Measurements from ENCODE around the gene IRAK1.

IRAK1 gene

GRCh38 chrX:154027986-154028385 lies 8.3 kb upstream of the IRAK1 start:
- peaks cover 8% of the 10 kb centered on the region for H3K4me1 ChIP-seq (ENCODE audit: insufficient read depth, low read length)
- no peak overlapping the region for H3K9ac ChIP-seq (ENCODE audit: low read depth, low read length)
- no peak overlapping the region for H3K4me3 ChIP-seq (ENCODE audit: low read length)
- 100% methylated on average over 1 of the region's 1 CpG for WGBS
- H3K27ac ChIP-seq (ENCODE audit: low read depth, low read length) = no peak overlapping the region
- H3K27me3 ChIP-seq (ENCODE audit: insufficient read depth, low read length) = no peaks in the 10 kb centered on the region
- no peaks in the 10 kb centered on the region for H3K9me3 ChIP-seq (ENCODE audit: insufficient read depth, low read depth, low read length)
- peaks cover 36% of the 10 kb centered on the region for H3K36me3 ChIP-seq (ENCODE audit: insufficient read depth, low read length)

- Histone ChIP-seq H3K27ac (ENCODE audit: low read depth, low read length) (no peak overlapping the region), H3K4me3 (ENCODE audit: low read length) (no peak overlapping the region), H3K36me3 (ENCODE audit: insufficient read depth, low read length) (peaks cover 34% of the 10 kb centered on the region), H3K9ac (ENCODE audit: low read depth, low read length) (no peak overlapping the region), H3K27me3 (ENCODE audit: insufficient read depth, low read length) (no peaks in the 10 kb centered on the region), H3K9me3 (ENCODE audit: insufficient read depth, low read depth, low read length) (no peaks in the 10 kb centered on the region), H3K4me1 (ENCODE audit: insufficient read depth, low read length) (0 out of 2 replicates have a peak, but pooled peaks cover 3% of the 10 kb centered on the region)
- WGBS = 91% methylated on average over 6 of the region's 6 CpGs
These were observed 7.3 kb upstream of the IRAK1 start for GRCh38 chrX:154027022-154027402.

GRCh38 chrX:154026136-154027021 lies 6.7 kb upstream of the IRAK1 start:
- peaks cover 3% of the 10 kb centered on the region; the same call in 1 of the 2 replicates for H3K4me1 ChIP-seq (ENCODE audit: insufficient read depth, low read length)
- no peaks in the 10 kb centered on the region for H3K27me3 ChIP-seq (ENCODE audit: insufficient read depth, low read length)
- no peak overlapping the region for H3K9ac ChIP-seq (ENCODE audit: low read depth, low read length)
- peaks cover 28% of the 10 kb centered on the region; the same call in 1 of the 2 replicates for H3K36me3 ChIP-seq (ENCODE audit: insufficient read depth, low read length)
- no peak overlapping the region for H3K27ac ChIP-seq (ENCODE audit: low read depth, low read length)
- 94% methylated on average over 21 of the region's 21 CpGs for WGBS
- H3K4me3 ChIP-seq (ENCODE audit: low read length) = no peak overlapping the region
- no peaks in the 10 kb centered on the region for H3K9me3 ChIP-seq (ENCODE audit: insufficient read depth, low read depth, low read length)

- Histone ChIP-seq H3K36me3 (ENCODE audit: insufficient read depth, low read length) (peaks cover 18% of the 10 kb centered on the region; the same call in 1 of the 2 replicates), H3K27ac (ENCODE audit: low read depth, low read length) (no peak overlapping the region), H3K9me3 (ENCODE audit: insufficient read depth, low read depth, low read length) (no peaks in the 10 kb centered on the region), H3K4me1 (ENCODE audit: insufficient read depth, low read length) (peaks cover 3% of the 10 kb centered on the region; the same call in 1 of the 2 replicates), H3K27me3 (ENCODE audit: insufficient read depth, low read length) (no peaks in the 10 kb centered on the region), H3K9ac (ENCODE audit: low read depth, low read length) (no peak overlapping the region), H3K4me3 (ENCODE audit: low read length) (no peak overlapping the region)
- WGBS = 85% methylated on average over 8 of the region's 8 CpGs
These were observed 5.5 kb upstream of the IRAK1 start for GRCh38 chrX:154025230-154025629.

- H3K27me3 ChIP-seq (ENCODE audit: insufficient read depth, low read length) = no peaks in the 10 kb centered on the region
- WGBS = 94% methylated on average over 15 of the region's 15 CpGs
- H3K4me3 ChIP-seq (ENCODE audit: low read length) = no peak overlapping the region
- H3K9ac ChIP-seq (ENCODE audit: low read depth, low read length) = no peak overlapping the region
- peaks cover 14% of the 10 kb centered on the region; the same call in 1 of the 2 replicates for H3K36me3 ChIP-seq (ENCODE audit: insufficient read depth, low read length)
- no peak overlapping the region for H3K27ac ChIP-seq (ENCODE audit: low read depth, low read length)
- no peaks in the 10 kb centered on the region for H3K9me3 ChIP-seq (ENCODE audit: insufficient read depth, low read depth, low read length)
- H3K4me1 ChIP-seq (ENCODE audit: insufficient read depth, low read length) = peaks cover 3% of the 10 kb centered on the region; the same call in 1 of the 2 replicates
These were observed 4.6 kb upstream of the IRAK1 start for GRCh38 chrX:154024271-154024670.

GRCh38 chrX:154023276-154024000 lies 3.7 kb upstream of the IRAK1 start:
- peaks cover 7% of the 10 kb centered on the region; the same call in 1 of the 2 replicates for H3K36me3 ChIP-seq (ENCODE audit: insufficient read depth, low read length)
- H3K4me3 ChIP-seq (ENCODE audit: low read length) = no peak overlapping the region
- no peak overlapping the region for H3K27ac ChIP-seq (ENCODE audit: low read depth, low read length)
- peaks cover 3% of the 10 kb centered on the region; the same call in 1 of the 2 replicates for H3K4me1 ChIP-seq (ENCODE audit: insufficient read depth, low read length)
- WGBS = 92% methylated on average over 27 of the region's 27 CpGs
- H3K27me3 ChIP-seq (ENCODE audit: insufficient read depth, low read length) = no peaks in the 10 kb centered on the region
- no peaks in the 10 kb centered on the region for H3K9me3 ChIP-seq (ENCODE audit: insufficient read depth, low read depth, low read length)
- no peak overlapping the region for H3K9ac ChIP-seq (ENCODE audit: low read depth, low read length)

GRCh38 chrX:154022108-154022507 lies 2.4 kb upstream of the IRAK1 start:
- H3K9ac ChIP-seq (ENCODE audit: low read depth, low read length) = no peak overlapping the region
- WGBS = 65% methylated on average over 5 of the region's 5 CpGs
- H3K27me3 ChIP-seq (ENCODE audit: insufficient read depth, low read length) = no peaks in the 10 kb centered on the region
- no peak overlapping the region for H3K4me3 ChIP-seq (ENCODE audit: low read length)
- H3K4me1 ChIP-seq (ENCODE audit: insufficient read depth, low read length) = peaks cover 3% of the 10 kb centered on the region; the same call in 1 of the 2 replicates
- no peaks in the 10 kb centered on the region for H3K9me3 ChIP-seq (ENCODE audit: insufficient read depth, low read depth, low read length)
- H3K36me3 ChIP-seq (ENCODE audit: insufficient read depth, low read length) = peaks cover 7% of the 10 kb centered on the region
- H3K27ac ChIP-seq (ENCODE audit: low read depth, low read length) = no peak overlapping the region; the same call in 1 of the 2 replicates

GRCh38 chrX:154021131-154021611 lies 1.5 kb upstream of the IRAK1 start:
- Histone ChIP-seq H3K9me3 (ENCODE audit: insufficient read depth, low read depth, low read length) (no peaks in the 10 kb centered on the region), H3K4me3 (ENCODE audit: low read length) (no peak overlapping the region), H3K27me3 (ENCODE audit: insufficient read depth, low read length) (no peaks in the 10 kb centered on the region), H3K9ac (ENCODE audit: low read depth, low read length) (no peak overlapping the region), H3K4me1 (ENCODE audit: insufficient read depth, low read length) (peaks cover 3% of the 10 kb centered on the region; the same call in 1 of the 2 replicates), H3K27ac (ENCODE audit: low read depth, low read length) (peak overlapping the region; percentile 35; the same call in 1 of the 2 replicates), H3K36me3 (ENCODE audit: insufficient read depth, low read length) (peaks cover 17% of the 10 kb centered on the region)
- 80% methylated on average over 11 of the region's 11 CpGs for WGBS

GRCh38 chrX:154020536-154021115 lies 924 bp upstream of the IRAK1 start:
- 90% methylated on average over 9 of the region's 9 CpGs for WGBS
- no peaks in the 10 kb centered on the region for H3K9me3 ChIP-seq (ENCODE audit: insufficient read depth, low read depth, low read length)
- H3K36me3 ChIP-seq (ENCODE audit: insufficient read depth, low read length) = peaks cover 20% of the 10 kb centered on the region
- H3K27ac ChIP-seq (ENCODE audit: low read depth, low read length) = peak overlapping the region; percentile 74
- no peaks in the 10 kb centered on the region for H3K27me3 ChIP-seq (ENCODE audit: insufficient read depth, low read length)
- H3K4me3 ChIP-seq (ENCODE audit: low read length) = peak overlapping the region; percentile 50
- peaks cover 3% of the 10 kb centered on the region; the same call in 1 of the 2 replicates for H3K4me1 ChIP-seq (ENCODE audit: insufficient read depth, low read length)
- H3K9ac ChIP-seq (ENCODE audit: low read depth, low read length) = peak overlapping the region; percentile 83

- no peaks in the 10 kb centered on the region for H3K9me3 ChIP-seq (ENCODE audit: insufficient read depth, low read depth, low read length)
- H3K9ac ChIP-seq (ENCODE audit: low read depth, low read length) = peak overlapping the region; percentile 83
- H3K4me3 ChIP-seq (ENCODE audit: low read length) = peak overlapping the region; percentile 50
- H3K27me3 ChIP-seq (ENCODE audit: insufficient read depth, low read length) = no peaks in the 10 kb centered on the region
- H3K27ac ChIP-seq (ENCODE audit: low read depth, low read length) = no peak overlapping the region; the same call in 1 of the 2 replicates
- peaks cover 23% of the 10 kb centered on the region for H3K36me3 ChIP-seq (ENCODE audit: insufficient read depth, low read length)
- 74% methylated on average over 45 of the region's 45 CpGs for WGBS
- H3K4me1 ChIP-seq (ENCODE audit: insufficient read depth, low read length) = peaks cover 3% of the 10 kb centered on the region; the same call in 1 of the 2 replicates
These were observed 561 bp downstream of the IRAK1 start for GRCh38 chrX:154019061-154019621.

Data from HUES64 (cell line).